GM18867 (cell line): ENCODE data around the gene MAP7.
A peak's percentile ranks its signal among the peaks of the same experiment; 100 is the strongest.

Source experiments
- ATAC-seq: cut with Tn5 transposase; IDR thresholded peaks from one replicate; pipeline ENCODE4 v1.9.1; 2021; ENCODE audit warnings: mild to moderate bottlenecking, moderate library complexity; ENCODE audit not compliant: unreplicated experiment

MAP7 gene

DNA sequence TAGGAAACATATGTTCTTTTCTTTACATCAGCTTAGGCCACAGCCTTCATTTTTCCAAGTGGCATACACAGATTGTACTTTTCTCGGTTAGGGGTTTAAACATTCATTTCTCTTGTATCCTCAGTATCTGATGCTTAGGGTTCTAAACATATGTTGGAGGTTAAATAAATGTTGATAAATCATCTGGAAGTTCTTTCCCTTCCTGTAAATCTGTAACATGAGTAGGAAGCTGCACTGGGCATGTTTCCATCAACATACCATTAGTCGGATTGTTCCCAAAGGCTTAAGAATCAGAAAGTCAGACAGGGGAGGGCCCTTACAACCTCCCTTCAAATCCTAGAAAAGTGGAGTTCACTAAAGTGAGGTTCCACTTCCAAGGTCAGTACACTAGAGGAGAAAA lies 205.8 kb downstream of the MAP7 start:
- ATAC-seq, result no peak

GRCh38 chr6:136343700-136344099 lies 206.5 kb downstream of the MAP7 start:
- no peak for ATAC-seq

GRCh38 chr6:136343275-136343674 lies 206.9 kb downstream of the MAP7 start:
- ATAC-seq, result no peak

DNA sequence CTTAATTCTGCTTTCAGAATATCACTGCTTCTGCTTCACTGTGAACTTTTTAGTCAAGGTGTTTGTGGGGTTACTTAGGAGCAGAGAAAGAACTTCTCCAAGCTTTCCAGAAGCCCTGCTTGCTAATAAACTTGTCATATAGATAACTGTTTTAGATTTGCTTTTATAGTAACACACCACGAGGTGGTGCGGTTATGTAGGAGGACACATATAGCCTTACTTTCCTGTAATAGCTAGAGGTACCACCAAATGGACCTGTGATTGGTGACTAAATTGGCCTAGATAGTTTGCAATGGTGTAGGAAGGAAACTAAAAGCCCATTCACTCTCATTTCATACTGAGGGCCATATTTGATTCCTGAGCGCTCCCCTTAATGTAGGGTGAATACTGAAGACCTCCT lies 208.3 kb downstream of the MAP7 start:
- ATAC-seq, result no peak

GRCh38 chr6:136341367-136341766 lies 208.9 kb downstream of the MAP7 start:
- ATAC-seq, result no peak

DNA sequence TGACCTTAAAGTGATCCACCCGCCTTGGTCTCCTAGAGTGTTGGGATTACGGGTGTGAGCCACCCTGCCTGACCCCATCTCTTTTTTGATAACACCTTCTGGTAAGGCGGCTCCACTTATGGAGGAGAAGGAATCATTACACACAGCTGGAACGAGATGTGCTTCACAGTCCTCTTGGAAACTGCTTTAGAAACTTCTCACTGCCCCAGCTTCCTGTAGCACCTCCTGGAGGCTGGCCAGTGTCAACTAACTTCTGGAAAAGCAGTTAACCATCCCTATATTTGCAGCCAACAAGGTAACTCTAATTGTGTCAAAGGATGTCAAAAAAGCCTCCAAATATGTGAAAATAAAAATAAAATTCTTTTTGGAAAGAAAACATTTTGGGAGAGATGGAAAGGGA lies 211.7 kb downstream of the MAP7 start:
- no peak for ATAC-seq

DNA sequence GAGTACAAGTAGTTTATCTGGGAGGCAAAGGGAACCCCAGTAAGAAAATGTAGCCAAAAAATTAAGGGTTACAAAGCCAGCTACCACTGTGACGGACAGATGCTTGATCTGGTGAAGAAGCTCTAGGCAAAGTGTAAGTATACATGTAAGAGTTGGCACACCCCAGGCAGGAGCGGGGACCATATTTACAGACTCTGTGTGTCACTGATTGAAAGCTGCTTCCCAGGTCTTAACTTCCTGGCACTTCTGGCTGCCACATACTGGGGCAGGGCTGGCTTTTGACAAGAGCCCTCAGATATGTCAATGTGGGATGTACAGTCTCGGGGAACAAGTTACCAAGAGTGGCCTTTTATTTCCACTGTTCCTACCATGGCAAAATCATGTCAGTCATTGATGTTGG lies 212.6 kb downstream of the MAP7 start:
- no peak for ATAC-seq

GRCh38 chr6:136337121-136337520 lies 213.1 kb downstream of the MAP7 start:
- no peak for ATAC-seq

GRCh38 chr6:136335736-136336363 lies 214.4 kb downstream of the MAP7 start:
- no peak for ATAC-seq

DNA sequence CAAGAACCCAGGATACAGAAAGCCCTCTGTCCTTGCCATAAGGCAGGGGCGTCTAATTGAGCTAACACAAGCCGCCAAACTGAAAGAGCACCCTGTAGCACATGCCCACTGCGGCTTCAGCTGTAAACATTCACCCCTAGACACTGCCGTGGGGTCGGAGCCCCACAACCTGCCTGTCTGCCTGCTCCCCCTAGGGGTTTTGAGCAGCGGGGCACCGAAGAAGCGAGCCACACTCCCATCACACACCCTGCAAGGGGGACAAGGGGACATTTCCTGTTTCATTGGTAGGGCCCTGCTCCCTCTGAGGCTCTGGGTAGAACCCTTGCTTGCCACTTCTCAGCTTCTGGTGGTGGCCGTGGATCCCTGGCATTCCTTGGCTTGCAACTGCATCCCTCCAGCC lies 215.4 kb downstream of the MAP7 start:
- ATAC-seq, result no peak

DNA sequence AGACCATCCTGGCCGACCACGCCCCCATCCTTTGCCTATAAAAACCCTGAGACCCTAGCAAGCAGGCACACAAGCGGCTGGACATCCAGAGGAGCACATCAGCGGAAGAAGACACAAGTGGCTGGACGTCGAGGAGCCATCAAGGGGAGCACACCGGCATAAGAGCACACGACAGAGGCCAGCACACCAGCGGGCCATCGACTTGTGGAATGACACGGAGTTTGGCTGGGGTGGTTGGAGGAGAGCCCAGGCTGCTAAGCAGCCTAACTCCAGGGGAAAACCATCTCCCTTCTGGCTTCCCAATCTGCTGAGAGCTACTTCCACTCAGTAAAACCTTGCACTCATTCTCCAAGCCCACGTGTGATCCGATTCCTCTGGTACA lies 215.8 kb downstream of the MAP7 start:
- ATAC-seq, result no peak

DNA sequence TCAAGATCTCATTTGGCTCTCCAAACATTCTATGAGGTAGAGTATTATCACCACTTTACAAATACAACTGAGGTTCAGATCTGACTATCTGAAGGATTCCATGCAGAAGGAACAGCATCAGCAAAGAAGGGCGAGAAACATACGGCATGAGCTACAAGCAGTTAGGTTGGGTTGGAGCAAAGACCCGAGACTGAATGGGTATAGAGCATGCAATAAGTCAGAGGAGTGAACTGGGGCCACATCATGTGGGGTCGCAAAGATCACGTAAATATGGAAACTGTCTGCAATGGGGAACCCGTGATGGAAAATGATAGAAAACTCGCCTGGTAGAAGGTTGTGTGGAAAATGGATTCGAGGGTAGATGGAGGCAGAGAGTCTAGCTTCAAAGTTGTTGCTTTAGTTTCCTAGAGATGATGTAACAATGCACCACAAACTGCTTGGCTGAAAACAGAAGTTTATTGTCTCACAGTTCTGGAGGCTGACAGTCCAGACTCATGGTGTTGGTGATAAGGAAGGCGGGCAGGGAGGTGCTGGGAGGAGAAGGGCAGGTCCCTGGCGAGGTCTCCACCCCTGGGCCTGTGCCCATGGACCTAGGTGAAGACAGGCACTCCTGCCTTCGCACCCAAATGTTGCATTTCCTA lies 216.3 kb downstream of the MAP7 start:
- ATAC-seq, result no peak

- no peak for ATAC-seq
Observed at GRCh38 chr6:136331461-136331860, 218.8 kb downstream of the MAP7 start.

DNA sequence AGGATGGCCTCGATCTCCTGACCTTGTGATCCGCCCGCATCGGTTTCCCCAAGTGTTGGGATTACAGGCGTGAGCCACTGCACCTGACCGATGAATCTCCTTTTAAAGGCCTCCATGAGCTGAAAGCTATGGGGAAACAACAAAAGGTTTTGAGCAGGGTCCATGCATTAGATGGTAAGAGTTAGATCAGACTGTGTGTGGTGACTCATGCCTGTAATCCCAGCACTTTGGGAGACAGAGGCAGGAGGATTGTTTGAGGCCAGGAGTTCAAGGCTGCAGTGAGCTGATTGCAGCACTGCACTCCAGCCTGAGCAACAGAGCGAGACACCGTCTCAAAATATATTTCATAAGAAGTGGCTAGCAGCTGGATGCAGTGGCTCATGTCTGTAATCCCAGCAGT lies 219.6 kb downstream of the MAP7 start:
- ATAC-seq, result no peak

DNA sequence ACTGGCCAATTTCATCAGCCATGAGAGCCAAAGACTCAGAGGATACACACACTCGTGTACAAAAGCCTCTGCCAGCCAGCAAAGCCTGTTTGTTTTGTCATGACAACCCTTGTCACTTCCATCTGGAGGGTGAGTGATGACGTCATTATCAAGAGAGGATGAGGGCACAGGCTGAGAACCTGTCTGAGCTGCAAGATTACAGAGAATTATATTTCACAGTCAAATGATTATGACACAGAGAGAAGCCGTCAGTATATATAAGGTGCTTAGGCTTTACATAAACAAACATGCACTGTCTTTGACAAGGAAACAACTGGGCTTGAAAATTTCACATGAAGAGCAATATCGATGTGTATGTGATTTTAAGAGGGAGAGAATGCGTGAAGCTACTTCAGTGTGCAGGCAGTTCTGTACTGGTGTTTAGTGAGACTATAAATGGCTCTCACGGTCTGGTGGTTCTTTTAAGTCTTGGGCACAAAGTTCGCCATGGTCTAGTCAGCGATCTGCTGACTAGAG lies 224.1 kb downstream of the MAP7 start:
- no peak for ATAC-seq

DNA sequence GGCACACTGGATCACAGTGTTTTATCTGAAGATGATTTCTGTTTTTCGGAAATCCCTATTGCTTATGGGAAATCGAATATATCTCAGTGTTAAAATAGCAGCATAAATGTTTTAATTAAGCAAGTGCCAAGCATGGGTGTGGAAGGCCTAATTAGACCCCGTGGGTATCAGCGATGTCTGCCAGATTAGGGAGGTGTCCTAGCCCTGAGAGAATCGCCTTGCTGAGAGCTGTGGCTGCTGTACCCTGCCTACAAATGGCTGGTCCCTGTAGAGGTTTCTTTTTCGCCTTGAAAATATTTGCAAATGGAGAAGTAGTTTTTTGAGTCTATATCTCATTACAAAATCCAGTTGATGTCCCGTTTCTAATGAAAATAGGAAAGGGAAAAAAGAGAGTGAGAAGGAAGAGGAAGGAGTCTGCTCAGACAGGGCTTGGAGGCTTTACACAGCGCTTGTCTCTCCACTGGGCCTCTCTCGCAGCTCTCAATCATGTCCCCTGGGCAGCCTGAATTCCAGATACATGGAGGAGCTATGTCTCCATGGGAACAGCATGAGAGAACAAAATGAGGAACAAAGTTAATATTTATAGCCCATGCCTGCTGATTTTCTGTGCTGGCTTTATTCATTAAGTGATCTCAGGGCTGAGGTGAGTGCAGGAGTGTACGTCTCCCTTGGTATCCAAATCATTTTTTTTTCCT lies 225.4 kb downstream of the MAP7 start:
- no peak for ATAC-seq

- ATAC-seq, result no peak
Observed at GRCh38 chr6:136323431-136324112, 226.7 kb downstream of the MAP7 start.

DNA sequence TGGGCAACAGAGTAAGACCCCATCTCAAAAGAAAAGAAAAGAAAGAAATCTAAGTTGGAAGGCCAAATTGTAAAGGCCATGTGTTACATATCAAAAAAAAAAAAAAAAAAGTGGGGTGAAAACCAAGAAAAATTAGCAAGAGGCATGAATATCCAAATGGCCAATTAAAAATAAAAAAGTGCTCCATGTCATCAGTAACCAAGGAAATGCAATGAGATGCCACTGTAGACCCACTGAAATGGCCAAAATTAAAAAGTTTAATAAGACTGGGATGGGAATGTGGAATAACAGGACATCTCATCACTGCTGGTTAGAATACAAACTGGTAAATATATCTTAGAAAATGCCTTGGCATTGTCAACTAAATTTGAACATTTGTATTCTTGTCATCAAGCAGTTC lies 230.5 kb downstream of the MAP7 start:
- ATAC-seq, result no peak

DNA sequence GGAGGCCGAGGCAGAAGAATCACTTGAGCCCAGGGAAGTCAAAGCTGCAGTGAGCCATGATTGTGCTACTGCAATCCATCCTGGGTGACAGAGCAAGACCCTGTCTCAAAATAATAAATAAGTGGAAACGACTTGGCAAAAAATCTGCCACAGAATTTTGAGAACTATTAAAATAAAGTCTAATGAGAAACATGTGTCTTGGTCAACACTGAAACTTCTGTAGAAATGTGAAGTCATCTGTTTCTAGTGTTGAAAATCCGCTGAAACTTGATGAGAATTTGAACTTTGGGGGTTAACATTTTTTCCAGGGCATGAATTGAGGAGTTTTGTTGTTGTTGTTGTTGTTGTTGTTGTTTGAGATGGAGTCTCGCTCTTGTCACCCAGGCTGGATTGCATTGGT lies 231.5 kb downstream of the MAP7 start:
- ATAC-seq, result no peak

- no peak for ATAC-seq
Observed at GRCh38 chr6:136317971-136318370, 232.3 kb downstream of the MAP7 start.

DNA sequence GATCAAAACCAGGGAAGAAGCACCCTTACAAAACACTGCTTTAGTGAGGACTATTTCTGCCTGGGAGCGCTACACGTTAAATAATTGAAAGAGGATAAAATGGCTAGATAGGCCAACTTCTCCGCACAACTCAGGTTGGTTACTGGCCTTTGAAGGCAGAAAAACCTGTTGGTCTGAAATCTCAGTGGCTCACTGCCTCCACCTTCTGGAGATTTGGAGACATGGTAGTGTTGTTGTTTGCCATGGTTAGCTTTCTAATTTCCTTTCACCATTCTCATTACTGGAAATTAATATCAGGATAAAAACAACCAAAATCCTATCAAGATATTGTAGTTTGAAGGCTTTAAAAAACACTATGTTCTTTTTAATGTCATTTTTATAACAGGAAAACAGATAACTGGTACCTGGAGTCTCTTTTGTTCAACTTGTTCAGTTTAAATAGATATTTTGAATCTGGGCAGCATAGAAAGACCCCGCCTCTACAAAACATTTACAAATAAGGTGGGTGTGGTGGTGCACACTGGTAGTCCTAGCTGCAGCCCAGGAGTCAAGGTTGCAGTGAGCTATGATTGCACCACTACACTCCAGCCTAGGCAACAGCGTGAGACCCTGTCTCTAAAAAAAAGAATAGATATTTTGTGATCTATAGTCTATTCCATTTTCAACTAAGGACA lies 233.1 kb downstream of the MAP7 start:
- ATAC-seq, result peak; percentile 80
